ENCODE results near the gene RASSF3.

DNA sequence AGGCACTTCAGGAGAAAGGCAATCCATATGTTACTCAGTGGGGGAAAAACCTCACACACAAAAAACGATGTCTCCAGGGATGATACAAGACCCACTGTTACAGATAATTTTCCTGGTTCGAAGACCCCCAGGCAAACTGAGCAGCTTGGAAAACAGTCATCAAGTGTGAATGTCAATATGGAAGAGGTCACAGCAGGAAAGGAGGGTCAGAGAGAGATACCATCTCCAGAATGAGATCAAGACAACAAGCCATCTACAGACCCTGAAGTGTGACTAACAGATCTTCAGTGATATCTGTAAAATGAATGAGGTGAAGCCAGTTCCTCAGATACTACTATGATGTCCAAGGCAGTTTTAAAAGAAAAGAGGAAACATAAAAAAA lies 120.3 kb downstream of the RASSF3 start:
- no peak for TF ChIP-seq CTCF (IDR thresholded peaks at IDR 0.05)
- TF ChIP-seq POLR2AphosphoS5 (IDR thresholded peaks at IDR 0.05; ENCODE audit: insufficient read depth in 1 of 2, low read depth in 1 of 2) = no peak
